Naive B cell (primary cell): Measurements from ENCODE around the gene ELF1. TPM values are rescaled to one million over a fixed set of nuclear protein-coding genes. Genes with fewer than 3 reads are reported as not detected.
"Not testable (repeated sequence)": the region's sequence is repeated elsewhere in the genome, so short reads cannot be mapped to it uniquely, and the experiment has no call there.

Experiments used
- ATAC-seq, 2 donors: fragments of 150-1000 bp; cut with Tn5 transposase; 2 replicates each; pipeline ENCODE4 v1.10.0; 2021; ENCODE audit warnings: low read depth in 2 of 2, mild to moderate bottlenecking in 2 of 2, moderate library complexity in 2 of 2
- DNase-seq: peaks from one replicate; pipeline ENCODE4 v3.0.0; 2022
- H3K27ac Mint-ChIP-seq, 6 donors: one replicate each; pipeline ENCODE4 v1.8.0; 2020 to 2022; ENCODE audit warnings: mild to moderate bottlenecking in 6 of 6, mixed read lengths in 6 of 6, moderate library complexity in 5 of 6, inconsistent platforms in 2 of 6
- H3K27me3 Mint-ChIP-seq, 3 donors: one replicate each; pipeline ENCODE4 v1.8.0; 2021 to 2022; ENCODE audit warnings: mixed read lengths in 3 of 3, mild to moderate bottlenecking in 1 of 3
- H3K36me3 Mint-ChIP-seq, 2 donors: one replicate each; pipeline ENCODE4 v1.8.0; 2020 to 2022; ENCODE audit warnings: mixed read lengths in 2 of 2, inconsistent platforms in 1 of 2, mild to moderate bottlenecking in 1 of 2
- H3K4me1 Mint-ChIP-seq, 3 donors: one replicate each; pipeline ENCODE4 v1.8.0; 2020 to 2022; ENCODE audit warnings: mixed read lengths in 3 of 3, inconsistent platforms in 1 of 3, mild to moderate bottlenecking in 1 of 3, moderate library complexity in 1 of 3
- H3K4me3 Mint-ChIP-seq, 8 donors: one replicate each; pipeline ENCODE4 v1.8.0; 2020 to 2022; ENCODE audit warnings: mild to moderate bottlenecking in 8 of 8, mixed read lengths in 8 of 8, moderate library complexity in 8 of 8, inconsistent platforms in 2 of 8
- H3K9me3 Mint-ChIP-seq, 7 donors: one replicate each; pipeline ENCODE4 v1.8.0; 2020 to 2022; ENCODE audit warnings: mixed read lengths in 7 of 7, mild to moderate bottlenecking in 5 of 7, inconsistent platforms in 2 of 7, moderate library complexity in 1 of 7
- polyA plus RNA-seq, 6 donors: library from polyadenylated mRNA; unstranded; fragments of 300-500 nt; fragmentation: Illumina TruSeq; gene quantifications; one replicate each; pipeline ENCODE4 v1.2.3, GENCODE V29; 2021; ENCODE audit warnings: low read depth in 6 of 6

The ELF1 gene
- polyA plus RNA-seq, 6 donors from 2014 or later = 127 to 183 (median 144) TPM

DNA sequence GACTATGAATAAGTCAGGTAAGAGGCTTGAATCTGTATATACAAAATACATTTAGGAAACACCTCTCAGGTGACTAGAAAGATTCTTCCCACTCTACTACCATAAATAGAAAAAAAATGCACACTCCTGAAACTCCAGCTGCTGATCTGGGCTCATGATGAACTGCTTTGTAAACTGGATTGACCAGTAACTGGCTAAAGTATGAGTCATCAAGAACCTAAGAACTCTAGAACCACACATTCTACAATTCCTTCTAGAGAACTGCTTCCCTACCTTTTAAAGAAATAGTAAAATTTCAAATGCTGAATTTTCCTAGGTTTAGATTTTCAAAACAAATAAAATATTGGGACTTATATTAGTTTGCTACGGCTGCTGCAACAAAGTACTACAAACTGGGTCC lies 55.2 kb downstream of the ELF1 start:
- H3K4me3 Mint-ChIP-seq = peak overlapping the region in 5 of 8 donors; percentile 19 to 76 (median 65)

DNA sequence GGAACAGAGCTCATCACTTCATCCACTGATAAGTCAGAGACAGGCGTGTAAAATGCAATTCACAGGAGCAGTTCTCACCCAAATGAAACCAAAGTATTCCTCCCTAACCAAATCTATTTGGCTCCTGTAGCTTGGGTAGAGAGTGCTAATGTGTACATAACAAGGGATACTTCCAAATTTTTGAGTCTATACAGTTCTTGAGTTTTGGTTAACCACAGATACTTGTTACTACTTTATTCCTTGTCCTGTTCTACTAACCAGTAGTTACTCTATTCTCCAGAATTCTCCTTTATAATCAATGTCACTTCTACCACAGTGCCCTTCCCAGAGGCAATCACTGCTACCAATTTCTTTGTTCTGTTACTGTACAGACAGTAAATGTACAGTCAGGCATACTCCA lies 57.3 kb downstream of the ELF1 start:
- no peaks in the 10 kb centered on the region for H3K27me3 Mint-ChIP-seq
- H3K4me3 Mint-ChIP-seq = peak overlapping the region; percentile 53 to 90 (median 80)
- H3K36me3 Mint-ChIP-seq = peaks cover 11 to 17% of the 10 kb centered on the region in 2 donors
- peaks cover 64 to 84% (median 74%) of the 10 kb centered on the region in 3 donors for H3K4me1 Mint-ChIP-seq
- H3K27ac Mint-ChIP-seq = peak overlapping the region; percentile 44 to 97 (median 88)
- DNase-seq (no peak), ATAC-seq (no peak)
- H3K9me3 Mint-ChIP-seq = no peaks in the 10 kb centered on the region

More for the DNA sequence above, 55.2 kb downstream of the ELF1 start:
- ATAC-seq (no peak), DNase-seq (no peak)
- Mint-ChIP-seq H3K9me3 (no peaks in the 10 kb centered on the region), H3K4me1 (peaks cover 58 to 89% (median 72%) of the 10 kb centered on the region in 3 donors), H3K27ac (peak overlapping the region in 4 of 6 donors; percentile 20 to 88 (median 70)), H3K36me3 (peaks cover 0 to under 1% of the 10 kb centered on the region in 2 donors), H3K27me3 (no peaks in the 10 kb centered on the region)

DNA sequence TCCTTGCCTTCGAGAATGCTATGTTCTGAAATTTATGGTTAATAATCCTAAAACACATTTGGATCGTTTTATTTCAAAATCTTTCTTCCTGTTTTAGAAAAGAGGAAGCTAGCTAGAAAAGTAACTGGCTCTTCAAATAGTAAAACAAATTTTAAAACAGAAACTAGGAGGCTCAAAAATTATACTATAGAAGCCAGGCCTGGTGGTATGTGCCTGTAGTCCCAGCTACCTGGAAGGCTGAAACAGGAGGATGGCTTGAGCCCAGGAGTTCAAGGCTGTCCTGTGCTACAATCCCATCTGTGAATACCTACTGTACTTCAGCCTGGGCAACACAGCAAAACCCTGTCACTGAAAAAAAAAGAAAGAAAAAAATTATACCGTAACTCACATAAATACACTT lies 57.9 kb downstream of the ELF1 start:
- no peaks in the 10 kb centered on the region for H3K27me3 Mint-ChIP-seq
- peak overlapping the region; percentile 66 to 97 (median 88) for H3K27ac Mint-ChIP-seq
- peak overlapping the region; percentile 53 to 90 (median 80) for H3K4me3 Mint-ChIP-seq
- DNase-seq = peak; percentile 56
- H3K9me3 Mint-ChIP-seq = no peaks in the 10 kb centered on the region
- H3K4me1 Mint-ChIP-seq = peaks cover 61 to 78% (median 67%) of the 10 kb centered on the region in 3 donors
- ATAC-seq = peak; percentile 90 to 93
- peaks cover 11 to 17% of the 10 kb centered on the region in 2 donors for H3K36me3 Mint-ChIP-seq

DNA sequence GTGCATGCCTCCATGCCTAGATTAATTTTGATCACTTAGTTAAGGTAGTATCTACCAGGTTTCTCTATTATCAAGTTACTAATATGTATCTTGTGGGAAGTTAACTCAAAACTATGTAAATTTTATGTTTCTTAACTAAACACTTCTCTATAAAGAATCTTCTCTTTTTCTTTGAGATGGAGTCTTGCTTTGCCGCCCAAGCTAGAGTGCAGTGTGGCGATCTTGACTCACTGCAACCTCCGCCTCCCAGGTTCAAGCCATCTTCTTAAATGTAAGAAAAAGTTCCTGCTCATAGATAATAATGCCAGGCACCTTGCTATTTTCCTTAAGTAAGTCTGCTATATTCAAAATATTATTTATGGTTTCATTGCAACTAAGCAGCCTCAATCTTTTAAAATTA lies 58.4 kb downstream of the ELF1 start:
- Mint-ChIP-seq H3K27me3 (no peaks in the 10 kb centered on the region), H3K4me1 (peaks cover 61 to 74% (median 65%) of the 10 kb centered on the region in 3 donors), H3K36me3 (peaks cover 11 to 17% of the 10 kb centered on the region in 2 donors), H3K4me3 (peak overlapping the region in 7 of 8 donors; percentile 53 to 90 (median 84)), H3K9me3 (no peaks in the 10 kb centered on the region), H3K27ac (peak overlapping the region; percentile 66 to 94 (median 84))
- no peak for DNase-seq
- ATAC-seq = peak; percentile 31 to 47

DNA sequence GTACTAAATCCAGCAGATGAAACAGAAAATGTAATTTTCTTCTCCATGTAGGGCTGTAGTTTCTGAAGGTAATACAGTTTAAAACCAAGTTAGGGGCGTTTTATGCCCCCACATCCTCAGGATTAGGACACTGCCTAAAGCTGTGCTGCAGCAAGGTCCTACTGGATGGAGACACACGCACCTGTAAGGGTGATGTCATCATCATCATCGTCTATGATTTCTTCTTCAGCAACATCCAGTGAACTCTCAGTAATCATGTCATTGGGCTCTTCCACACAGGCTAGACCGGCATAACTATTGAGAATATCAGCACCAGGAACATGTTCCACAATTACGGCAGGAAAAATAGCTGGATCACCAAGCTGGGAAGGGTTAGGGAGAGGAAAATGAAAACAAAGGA lies 60.5 kb downstream of the ELF1 start:
- Mint-ChIP-seq H3K4me3 (peak overlapping the region in 1 of 8 donors; percentile 47), H3K36me3 (peaks cover 11 to 20% of the 10 kb centered on the region in 2 donors), H3K27ac (peak overlapping the region in 4 of 6 donors; percentile 49 to 93 (median 84)), H3K27me3 (no peaks in the 10 kb centered on the region), H3K9me3 (no peaks in the 10 kb centered on the region), H3K4me1 (peaks cover 51 to 54% (median 52%) of the 10 kb centered on the region in 3 donors)
- no peak for ATAC-seq
- DNase-seq = no peak

DNA sequence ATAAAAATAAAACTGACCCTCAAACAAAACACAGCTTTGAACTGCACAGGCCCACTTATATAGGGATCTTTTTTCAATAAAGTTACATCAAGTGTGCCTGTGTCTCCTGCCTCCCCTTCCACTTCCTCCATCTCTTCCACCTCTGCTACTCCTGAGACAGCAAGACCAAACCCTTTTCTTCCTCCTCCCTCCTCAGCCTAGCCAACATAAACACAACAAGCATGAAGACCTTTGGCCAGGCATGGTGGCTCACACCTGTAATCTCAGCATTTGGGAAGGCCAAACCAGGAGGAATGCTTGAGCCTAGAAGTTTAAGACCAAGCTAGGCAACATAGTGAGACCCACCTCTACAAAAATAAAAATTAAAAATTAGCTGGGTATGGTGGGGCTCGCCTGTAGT lies 72.6 kb downstream of the ELF1 start:
- peaks cover 17 to 52% of the 10 kb centered on the region in 2 donors for H3K36me3 Mint-ChIP-seq
- peaks cover 3 to 20% (median 10%) of the 10 kb centered on the region in 3 donors for H3K4me1 Mint-ChIP-seq
- no peaks in the 10 kb centered on the region for H3K27me3 Mint-ChIP-seq

DNA sequence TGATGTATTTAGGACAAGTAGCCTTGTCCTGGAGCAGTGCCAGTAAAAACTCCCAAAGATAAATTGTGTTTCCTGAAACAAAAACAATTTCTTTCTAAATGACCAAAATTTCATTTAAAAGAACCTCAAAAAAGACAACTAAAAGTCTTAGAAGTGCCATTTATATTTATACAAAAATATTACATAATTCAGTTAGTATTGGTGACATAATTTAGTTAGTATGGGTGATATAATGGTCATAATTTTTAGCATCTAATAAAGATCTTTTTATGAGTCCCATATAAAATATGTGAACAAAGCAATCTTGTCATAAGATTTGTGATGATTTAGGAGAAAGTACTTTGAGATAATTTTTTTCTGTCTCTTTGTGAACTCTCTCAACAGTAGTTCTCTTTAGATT lies 76.0 kb downstream of the ELF1 start:
- DNase-seq = no peak
- Mint-ChIP-seq H3K27me3 (no peaks in the 10 kb centered on the region), H3K9me3 (no peaks in the 10 kb centered on the region), H3K4me3 (no peak overlapping the region), H3K4me1 (peaks cover 5 to 25% (median 13%) of the 10 kb centered on the region in 3 donors), H3K27ac (peak overlapping the region in 2 of 6 donors; percentile 47 to 90), H3K36me3 (peaks cover 8 to 40% of the 10 kb centered on the region in 2 donors)
- no peak for ATAC-seq

More for the DNA sequence above, 72.6 kb downstream of the ELF1 start:
- Mint-ChIP-seq H3K4me3 (no peak overlapping the region), H3K27ac (peak overlapping the region in 5 of 6 donors; percentile 8 to 87 (median 69)), H3K9me3 (no peaks in the 10 kb centered on the region)
- DNase-seq = no peak
- ATAC-seq = no peak

DNA sequence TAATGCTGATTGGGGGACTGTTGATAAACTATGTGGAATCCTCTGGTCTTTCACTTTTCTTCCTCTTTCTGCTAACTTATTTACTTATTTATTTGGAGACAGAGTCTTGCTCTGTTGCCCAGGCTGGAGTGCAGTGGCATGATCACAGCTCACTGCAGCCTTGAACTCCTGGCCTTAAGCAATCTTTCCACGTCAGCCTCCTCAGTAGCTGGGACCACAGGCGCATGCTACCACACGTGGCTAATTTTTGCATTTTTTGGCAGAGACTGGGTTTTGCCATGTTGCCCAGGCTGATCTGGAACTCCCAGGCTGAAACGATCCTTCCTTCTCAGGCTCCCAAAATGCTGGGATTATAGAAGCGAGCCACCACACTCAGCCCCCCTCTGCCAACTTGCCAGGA lies 77.5 kb downstream of the ELF1 start:
- H3K27ac Mint-ChIP-seq = peak overlapping the region in 1 of 6 donors; percentile 53

DNA sequence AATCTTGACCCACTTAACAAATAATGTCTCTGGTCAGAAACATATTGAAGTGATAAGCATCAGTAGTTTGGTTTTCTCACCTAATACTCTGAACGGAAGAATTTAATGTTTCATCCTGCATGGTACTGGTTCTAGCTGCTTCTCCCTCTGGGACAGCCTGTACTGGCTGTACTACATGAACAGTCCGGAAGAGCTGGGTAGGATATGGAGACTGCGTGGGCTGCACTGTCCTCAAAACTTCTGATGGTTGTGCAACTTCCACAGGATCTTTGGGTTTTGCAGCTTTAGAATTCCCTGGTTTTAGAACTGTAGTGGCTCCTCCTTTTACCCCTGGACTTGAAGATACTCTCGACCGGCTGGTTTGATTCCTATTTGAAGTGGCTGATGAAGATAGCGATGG lies 78.3 kb downstream of the ELF1 start:
- no peak for ATAC-seq
- Mint-ChIP-seq H3K4me3 (no peak overlapping the region), H3K4me1 (peaks cover 10 to 18% (median 13%) of the 10 kb centered on the region in 3 donors), H3K27me3 (no peaks in the 10 kb centered on the region), H3K27ac (peak overlapping the region in 3 of 6 donors; percentile 55 to 77 (median 75)), H3K36me3 (peaks cover 0 to 25% of the 10 kb centered on the region in 2 donors), H3K9me3 (no peaks in the 10 kb centered on the region)
- no peak for DNase-seq

More for the DNA sequence above, 77.5 kb downstream of the ELF1 start:
- no peaks in the 10 kb centered on the region for H3K9me3 Mint-ChIP-seq
- H3K36me3 Mint-ChIP-seq = peaks cover 5 to 29% of the 10 kb centered on the region in 2 donors
- no peak for DNase-seq
- H3K4me3 Mint-ChIP-seq = no peak overlapping the region
- peaks cover 5 to 24% (median 13%) of the 10 kb centered on the region in 3 donors for H3K4me1 Mint-ChIP-seq
- ATAC-seq = no peak
- H3K27me3 Mint-ChIP-seq = no peaks in the 10 kb centered on the region

DNA sequence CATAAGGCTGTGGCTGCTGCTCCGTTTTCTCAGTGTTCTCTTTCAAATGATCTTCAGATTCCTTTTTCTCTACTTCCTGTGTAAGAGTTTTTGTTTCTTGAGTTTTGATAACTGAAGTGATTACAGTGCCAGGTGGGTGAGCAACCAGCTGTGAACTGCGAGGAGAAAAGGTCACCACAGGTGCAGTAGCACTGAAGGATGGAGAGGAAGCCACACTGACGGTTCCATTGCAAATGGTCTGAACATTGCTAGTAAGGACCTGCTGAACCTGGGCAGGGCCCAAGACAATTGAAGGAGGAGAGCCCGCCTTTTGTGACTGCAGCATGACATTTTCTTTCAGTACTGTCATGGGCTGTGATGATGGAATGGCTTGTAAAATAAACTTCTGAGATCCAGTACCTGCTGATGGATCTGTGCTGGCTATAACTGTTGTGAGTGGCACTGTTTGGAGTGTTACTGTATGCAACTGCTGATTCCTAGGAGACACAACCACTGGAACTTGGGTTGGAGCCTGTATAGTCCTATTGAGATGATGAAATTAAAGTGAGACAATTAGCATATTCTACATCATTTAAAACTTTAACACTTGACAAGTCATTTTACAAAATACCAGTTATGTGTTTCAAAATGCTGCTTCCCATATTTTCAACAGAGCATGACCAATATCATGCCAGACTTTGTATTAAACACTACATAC lies 85.5 kb downstream of the ELF1 start:
- peaks cover 0 to 7% of the 10 kb centered on the region in 2 donors for H3K36me3 Mint-ChIP-seq
- peak; percentile 97 for ATAC-seq
- peak; percentile 66 for DNase-seq
- no peaks in the 10 kb centered on the region for H3K27me3 Mint-ChIP-seq
- no peaks in the 10 kb centered on the region for H3K9me3 Mint-ChIP-seq
- H3K27ac Mint-ChIP-seq = peak overlapping the region; percentile 73 to 94 (median 90)
- H3K4me3 Mint-ChIP-seq = peak overlapping the region; percentile 33 to 76 (median 48)
- H3K4me1 Mint-ChIP-seq = peaks cover 12 to 39% (median 14%) of the 10 kb centered on the region in 3 donors

DNA sequence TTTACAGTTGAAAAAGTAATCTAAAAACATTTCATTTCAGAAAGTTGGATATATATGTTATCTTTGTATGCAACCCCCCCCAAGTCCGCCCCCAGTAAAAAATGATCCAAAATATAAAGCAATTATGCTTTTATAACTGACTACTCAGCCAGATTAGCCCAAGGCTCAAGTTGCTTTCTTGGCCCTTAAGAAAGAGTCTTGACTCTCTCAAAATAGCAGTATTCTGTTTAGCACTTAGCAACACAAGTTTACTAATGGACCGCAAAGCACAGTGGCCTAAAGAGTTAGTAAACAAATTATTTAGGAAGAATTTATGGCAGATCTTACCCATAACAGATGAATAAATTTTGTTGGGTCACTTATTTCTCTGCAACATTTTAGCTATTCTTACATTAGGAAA lies 86.9 kb downstream of the ELF1 start:
- no peak for DNase-seq
- Mint-ChIP-seq H3K27ac (peak overlapping the region in 1 of 6 donors; percentile 4), H3K9me3 (no peaks in the 10 kb centered on the region), H3K4me3 (no peak overlapping the region), H3K4me1 (peaks cover 11 to 47% (median 12%) of the 10 kb centered on the region in 3 donors), H3K36me3 (peaks cover 0 to 7% of the 10 kb centered on the region in 2 donors), H3K27me3 (no peaks in the 10 kb centered on the region)
- no peak for ATAC-seq

DNA sequence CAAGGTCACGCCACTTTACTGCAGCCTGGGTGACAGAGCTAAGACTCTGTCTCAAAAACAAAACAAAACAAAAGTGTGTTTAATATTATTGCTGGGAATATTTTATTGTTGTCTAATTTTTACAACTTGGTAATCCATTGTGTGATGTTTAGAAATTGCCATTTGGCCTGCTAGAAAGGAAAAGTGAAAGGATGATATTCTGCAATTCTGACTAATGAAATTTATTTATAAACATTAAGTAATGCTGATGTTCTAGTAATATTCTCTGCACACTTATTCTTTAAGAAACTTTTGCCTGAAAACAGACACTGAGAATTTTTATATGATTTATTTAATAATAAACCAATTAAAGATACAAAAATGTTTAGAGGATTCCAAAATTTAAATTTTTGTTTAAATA lies 87.4 kb downstream of the ELF1 start:
- no peak for ATAC-seq
- no peak for DNase-seq
- Mint-ChIP-seq H3K27ac (peak overlapping the region in 2 of 6 donors; percentile 18 to 69), H3K27me3 (no peaks in the 10 kb centered on the region), H3K36me3 (peaks cover 0 to 7% of the 10 kb centered on the region in 2 donors), H3K4me3 (no peak overlapping the region), H3K9me3 (no peaks in the 10 kb centered on the region), H3K4me1 (peaks cover 11 to 48% (median 12%) of the 10 kb centered on the region in 3 donors)

DNA sequence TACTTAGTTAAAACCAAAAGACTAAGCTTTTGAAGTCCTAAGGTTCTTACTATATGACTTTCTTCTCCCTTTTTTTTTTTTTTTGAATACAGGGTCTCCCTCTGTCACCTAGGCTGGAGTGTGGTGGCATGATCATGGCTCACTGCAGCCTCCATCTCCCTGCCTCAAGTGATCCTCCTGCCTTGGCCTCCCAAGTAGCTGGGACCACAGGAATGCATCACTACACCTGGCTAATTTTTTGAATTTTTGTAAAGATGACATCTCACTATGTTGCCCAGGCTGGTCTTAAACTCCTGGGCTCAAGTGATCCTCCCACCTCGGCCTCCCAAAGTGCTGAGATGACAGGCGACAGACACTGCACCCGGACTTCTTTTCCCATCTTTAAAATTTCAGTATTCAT lies 89.2 kb downstream of the ELF1 start:
- ATAC-seq, H3K36me3 Mint-ChIP-seq, H3K27me3 Mint-ChIP-seq, H3K9me3 Mint-ChIP-seq, H3K4me3 Mint-ChIP-seq, DNase-seq: not testable (repeated sequence)
- Mint-ChIP-seq H3K4me1 (peaks cover 11 to 42% (median 12%) of the 10 kb centered on the region in 3 donors), H3K27ac (peak overlapping the region in 4 of 6 donors; percentile 31 to 72 (median 52))

DNA sequence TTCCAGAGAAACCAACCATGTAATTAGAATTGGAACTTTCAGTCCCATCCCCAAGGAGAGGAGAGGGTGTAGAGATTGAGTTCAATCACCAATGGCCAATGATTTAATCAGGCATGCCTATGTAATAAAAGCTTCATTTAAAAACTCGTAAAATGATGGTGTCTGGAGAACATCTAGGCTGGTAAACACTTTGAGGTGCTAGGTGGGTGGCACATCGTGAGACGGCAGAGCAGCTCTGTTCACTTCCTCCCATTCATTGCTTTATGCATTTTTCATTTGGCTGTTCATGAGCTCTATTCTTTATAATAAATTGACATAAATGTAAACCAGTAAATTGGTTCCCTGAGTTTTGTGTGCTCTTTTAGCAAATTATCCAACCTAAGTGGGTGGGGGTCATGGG lies 90.1 kb downstream of the ELF1 start:
- ATAC-seq (no peak), DNase-seq (no peak)
- Mint-ChIP-seq H3K36me3 (peaks cover 0 to 7% of the 10 kb centered on the region in 2 donors), H3K27ac (peak overlapping the region in 3 of 6 donors; percentile 36 to 56 (median 42)), H3K27me3 (no peaks in the 10 kb centered on the region), H3K4me3 (no peak overlapping the region), H3K4me1 (peaks cover 7 to 35% (median 9%) of the 10 kb centered on the region in 3 donors), H3K9me3 (no peaks in the 10 kb centered on the region)
